ENCODE results near the gene CENPC.
"Not testable (repeated sequence)": the region's sequence is repeated elsewhere in the genome, so short reads cannot be mapped to it uniquely, and the experiment has no call there.

CENPC gene, protein sequence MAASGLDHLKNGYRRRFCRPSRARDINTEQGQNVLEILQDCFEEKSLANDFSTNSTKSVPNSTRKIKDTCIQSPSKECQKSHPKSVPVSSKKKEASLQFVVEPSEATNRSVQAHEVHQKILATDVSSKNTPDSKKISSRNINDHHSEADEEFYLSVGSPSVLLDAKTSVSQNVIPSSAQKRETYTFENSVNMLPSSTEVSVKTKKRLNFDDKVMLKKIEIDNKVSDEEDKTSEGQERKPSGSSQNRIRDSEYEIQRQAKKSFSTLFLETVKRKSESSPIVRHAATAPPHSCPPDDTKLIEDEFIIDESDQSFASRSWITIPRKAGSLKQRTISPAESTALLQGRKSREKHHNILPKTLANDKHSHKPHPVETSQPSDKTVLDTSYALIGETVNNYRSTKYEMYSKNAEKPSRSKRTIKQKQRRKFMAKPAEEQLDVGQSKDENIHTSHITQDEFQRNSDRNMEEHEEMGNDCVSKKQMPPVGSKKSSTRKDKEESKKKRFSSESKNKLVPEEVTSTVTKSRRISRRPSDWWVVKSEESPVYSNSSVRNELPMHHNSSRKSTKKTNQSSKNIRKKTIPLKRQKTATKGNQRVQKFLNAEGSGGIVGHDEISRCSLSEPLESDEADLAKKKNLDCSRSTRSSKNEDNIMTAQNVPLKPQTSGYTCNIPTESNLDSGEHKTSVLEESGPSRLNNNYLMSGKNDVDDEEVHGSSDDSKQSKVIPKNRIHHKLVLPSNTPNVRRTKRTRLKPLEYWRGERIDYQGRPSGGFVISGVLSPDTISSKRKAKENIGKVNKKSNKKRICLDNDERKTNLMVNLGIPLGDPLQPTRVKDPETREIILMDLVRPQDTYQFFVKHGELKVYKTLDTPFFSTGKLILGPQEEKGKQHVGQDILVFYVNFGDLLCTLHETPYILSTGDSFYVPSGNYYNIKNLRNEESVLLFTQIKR

DNA sequence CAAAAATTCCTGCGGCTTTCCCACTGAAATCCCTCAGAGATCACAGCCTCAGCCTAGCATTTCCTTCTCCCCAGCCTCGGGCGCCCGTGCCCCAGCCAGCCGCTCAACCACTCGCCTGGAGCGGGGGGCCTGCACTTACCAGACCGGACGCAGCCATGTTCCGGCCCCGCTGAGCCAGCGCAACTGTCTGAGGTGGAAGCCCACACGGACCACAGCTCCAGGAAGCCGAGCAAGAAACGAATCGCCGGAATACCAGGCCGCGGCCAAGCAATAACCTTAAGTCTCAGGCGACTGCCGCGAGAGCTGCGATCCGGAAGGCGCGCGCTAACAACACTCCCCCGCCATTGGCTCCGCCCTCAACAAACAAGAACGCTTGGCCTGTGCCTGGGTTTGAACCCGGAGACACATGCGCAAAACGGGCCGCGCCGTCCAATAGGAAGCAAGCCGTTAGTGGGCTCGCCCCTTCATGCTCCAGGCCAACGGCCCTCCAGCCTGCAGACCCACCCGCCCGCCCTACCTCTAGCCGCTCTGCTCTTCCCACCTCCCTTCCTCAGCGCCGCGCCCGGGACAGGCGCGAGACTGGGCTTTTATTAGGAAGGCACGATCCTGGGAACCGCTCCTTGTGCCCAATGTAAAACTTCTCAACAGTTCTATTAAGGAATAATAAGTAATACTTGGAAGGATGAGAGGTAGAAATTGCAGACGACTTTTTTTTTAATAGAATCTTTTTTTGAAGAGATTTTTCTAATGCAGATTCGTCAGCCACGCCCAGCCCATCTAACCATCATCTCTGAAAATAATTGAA, at the start of gene CENPC:
TSS of gene CENPC (minus strand) at position 305 of the 805 bp plus-strand sequence. CDS start at position 157, 148 bp downstream.
- peak; percentile 99 for DNase-seq

DNA sequence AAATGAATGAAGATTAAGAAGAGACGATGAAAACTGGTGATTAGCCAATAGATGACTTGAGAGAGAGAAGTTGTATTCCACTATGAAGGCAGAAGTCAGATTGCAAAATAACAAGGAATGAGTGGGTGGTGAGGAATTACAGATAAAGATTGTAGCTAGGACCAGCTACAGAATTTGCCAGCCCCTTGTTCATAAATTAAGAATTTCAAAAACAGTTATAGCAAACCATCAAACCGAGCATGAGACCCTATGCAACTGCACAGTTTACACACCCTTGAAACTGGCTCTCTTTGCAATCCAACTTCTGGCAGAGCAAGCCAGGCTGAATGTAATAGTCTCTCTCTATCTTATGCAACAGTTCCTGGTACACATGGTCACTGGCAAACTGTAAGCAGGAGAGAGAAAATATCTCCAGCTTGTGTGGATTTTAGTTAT, 48.5 kb upstream of the CENPC start:
- DNase-seq: no peak

DNA sequence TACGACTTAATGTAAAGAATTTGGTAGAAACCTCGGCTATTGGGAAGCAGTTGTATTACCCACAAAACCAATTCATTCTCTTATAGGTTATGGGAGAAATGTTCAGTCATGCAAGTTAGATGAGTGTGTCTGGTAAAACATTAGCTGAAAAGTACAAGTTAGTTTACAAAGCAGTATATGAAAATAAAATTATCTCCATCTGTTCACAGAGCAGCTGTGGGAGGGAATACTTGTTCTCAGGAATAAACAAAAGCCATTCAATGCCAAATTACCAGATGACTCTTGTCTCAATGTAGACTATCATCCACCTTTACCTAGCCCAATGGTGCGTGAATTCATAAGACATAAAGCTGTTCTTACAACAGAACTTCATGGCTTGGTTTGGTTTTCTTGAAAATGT, 41.9 kb upstream of the CENPC start:
- DNase-seq: no peak

DNA sequence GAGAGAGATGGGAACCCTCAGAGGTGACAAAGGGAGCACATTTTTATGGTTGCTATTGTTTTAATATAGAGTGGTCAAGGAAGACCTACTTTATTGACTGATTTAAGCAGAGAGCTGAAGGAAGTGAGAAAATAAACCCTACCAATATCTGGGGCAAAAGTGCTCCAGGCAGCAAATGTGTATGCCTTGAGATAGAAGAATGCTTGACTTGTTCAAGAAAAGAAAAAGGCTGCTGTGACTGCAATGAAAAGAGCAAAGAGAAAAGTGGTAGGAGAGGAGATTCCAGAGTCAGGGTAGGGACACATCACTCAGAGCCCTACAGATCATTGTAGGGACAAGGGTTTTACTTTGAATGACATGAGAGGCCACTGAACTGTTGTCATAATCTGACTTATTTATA, 39.2 kb upstream of the CENPC start:
- no peak for DNase-seq

DNA sequence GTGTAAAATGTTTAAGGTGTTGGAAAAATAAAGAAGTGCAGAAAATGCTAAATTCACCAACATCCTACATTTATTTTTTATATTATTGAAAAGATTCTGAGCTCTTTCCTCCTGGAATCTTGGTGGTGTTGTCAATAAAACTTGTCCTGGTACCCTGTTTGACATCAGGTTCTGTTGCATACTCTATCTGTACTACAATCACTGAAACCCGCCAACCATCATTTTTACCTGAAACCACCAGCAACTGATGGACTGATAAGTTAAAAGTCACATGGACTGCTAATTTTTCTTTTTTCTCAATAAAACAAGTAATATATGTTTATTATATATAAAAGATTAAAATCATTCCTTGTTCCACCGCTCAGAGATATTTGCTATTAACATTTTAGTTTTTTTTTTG, 36.6 kb upstream of the CENPC start:
- DNase-seq: no peak

DNA sequence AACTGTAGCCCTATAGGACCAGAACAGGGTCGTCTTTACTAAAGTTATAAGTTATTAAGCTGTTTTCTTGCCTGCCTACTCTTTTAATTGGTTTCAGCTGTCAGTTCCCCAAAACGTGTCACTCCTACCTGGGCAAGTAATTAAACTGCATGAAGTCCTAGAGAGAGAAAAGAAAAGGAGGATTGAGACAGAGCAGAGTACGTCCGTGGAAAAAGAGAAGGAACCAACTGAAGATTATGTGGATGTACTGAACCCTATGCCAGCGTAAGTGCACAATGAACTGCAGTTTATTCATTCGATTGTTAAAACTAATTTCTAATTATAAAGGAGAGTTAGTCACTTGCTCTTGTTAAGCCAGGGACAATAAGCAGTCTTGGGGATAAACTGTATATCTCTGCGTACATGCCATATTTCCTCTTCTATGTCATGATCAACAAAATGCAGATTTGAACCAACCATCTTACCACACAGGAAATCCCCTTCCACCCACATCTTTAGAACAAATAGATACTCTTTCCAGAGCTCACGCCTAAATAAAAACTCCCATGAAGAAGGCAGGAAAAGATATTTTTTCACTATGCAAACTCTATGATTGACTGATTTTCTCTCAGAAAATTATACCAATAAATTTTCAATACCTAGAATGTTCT, 36.0 kb upstream of the CENPC start:
- DNase-seq: no peak

DNA sequence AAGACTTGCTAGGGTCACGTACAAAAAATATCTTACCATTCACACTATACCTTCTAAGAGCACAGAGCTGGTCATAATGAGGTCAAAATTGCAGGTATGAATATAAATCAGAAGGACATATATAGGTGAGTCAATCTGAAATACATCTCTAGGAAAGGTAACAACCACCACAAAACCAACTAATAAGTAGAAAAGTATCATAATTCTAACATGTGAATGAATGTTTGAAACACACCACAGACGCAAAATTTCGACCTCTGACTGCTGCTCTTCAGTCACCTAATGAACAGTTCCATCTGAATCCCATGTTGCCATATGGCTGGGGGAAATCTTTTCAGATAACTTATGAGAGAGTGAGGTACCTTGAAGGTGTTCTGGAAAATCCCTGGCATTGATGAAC, 35.3 kb upstream of the CENPC start:
- DNase-seq: no peak

DNA sequence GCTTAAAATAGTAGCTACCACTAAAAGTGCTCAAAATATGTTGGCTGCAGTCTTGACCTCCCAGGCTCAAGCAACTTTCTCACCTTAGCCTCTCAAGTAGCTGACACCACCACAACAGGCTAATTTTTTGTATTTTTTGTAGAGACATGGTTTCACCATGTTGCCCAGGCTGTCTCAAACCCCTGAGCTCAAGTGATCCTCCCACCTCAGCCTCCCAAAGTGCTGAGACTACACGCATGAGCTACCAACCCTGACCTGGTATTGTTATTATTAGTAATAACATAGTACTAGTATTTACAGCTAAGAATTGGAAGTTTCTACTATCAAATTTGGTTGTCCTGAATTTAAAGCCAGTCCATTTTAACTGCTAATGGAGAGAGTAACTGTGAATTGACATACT, 31.2 kb upstream of the CENPC start:
- no peak for DNase-seq

DNA sequence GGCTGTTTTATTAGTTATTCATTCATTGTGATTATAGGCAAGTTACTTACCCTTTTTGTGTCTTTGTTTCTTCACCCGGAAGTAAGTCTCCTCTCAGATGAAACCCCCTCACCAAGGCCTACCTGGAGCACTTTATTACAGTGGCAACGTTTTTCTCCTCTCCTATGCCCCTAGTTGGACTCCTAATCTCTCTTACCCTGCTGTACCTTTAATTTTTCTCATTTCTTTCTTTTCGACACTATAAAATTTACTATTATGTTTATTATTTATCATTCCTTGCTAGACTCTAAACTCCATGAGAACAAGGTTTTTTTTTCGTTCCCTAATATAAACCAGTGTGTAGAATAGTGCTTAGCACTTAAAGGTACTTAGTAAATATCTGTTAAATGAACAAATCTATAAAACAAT, 30.8 kb upstream of the CENPC start:
- DNase-seq: no peak

DNA sequence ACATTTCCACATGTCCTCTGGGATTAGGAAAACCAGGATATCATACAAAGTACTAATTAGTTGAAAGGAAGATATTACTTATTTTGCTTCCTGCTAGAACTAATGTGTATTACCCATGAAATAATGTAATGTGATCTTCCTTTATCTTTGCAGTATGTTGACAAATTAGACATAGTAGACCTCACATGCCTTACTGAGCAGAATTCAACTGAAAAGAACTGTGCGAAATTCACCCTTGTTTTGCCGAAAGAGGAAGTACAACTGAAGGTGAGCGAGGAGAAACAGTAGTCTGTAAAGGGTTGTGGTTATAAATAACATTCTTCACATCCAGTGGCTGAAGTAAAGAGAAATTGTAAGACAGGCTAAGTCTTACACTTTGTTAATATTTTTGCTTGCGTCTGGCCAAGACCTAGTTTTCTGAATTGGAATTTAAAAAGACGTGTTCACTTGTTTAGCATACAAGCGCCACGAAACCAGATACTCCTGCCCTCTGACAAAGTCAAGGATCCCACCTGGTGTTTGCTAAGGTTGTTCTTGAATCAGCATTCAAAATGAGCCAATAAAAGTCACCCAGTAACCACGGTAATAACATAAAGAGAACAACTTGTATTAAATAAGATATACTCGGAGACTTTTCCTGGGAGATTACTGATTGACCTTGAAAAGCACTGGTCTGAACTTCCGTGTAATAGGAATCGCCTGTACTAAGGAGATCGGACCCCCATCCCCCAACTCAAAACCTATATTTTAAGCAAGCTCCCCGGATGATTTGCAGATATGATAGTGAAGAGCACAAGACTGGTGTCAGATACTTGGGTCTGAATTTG, 30.1 kb upstream of the CENPC start:
- DNase-seq: no peak

DNA sequence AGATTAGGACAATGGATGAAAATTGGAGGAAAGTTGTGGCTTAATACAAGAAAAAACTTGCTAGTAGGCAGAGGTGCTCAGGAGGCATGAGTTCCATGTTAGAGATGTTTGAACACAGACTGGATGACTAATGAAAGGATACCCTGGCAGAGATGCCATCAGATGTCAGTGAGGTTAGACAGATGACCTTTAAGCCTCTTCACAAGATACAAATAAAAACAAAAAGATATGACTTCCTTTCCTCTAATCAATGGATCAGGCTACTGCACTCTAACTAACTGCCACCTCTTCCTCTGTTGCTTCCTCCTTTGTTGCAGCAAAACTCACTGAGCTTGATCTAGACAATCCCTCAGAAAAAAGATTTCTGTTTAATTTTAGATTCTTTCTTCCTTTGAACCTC, 27.9 kb upstream of the CENPC start:
- no peak for DNase-seq

DNA sequence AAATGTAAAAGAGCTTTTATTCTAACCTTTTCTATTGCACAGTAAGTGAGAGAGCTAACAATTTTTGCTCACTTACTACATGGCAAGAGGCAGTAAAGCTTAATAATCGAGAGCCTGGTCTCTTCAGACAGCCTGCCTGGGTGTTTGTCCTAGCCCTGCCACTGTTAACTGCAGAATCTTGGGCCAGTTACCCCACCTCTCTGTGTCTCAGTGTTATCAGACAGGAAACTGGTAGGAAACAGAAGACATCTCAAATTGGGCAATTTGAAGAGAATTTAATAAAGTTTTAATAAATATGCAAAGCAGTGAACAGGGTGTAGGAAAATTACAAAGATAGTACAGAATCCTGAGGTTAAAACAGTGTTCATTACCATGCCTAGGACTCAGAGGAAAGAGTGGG, 26.7 kb upstream of the CENPC start:
- no peak for DNase-seq

DNA sequence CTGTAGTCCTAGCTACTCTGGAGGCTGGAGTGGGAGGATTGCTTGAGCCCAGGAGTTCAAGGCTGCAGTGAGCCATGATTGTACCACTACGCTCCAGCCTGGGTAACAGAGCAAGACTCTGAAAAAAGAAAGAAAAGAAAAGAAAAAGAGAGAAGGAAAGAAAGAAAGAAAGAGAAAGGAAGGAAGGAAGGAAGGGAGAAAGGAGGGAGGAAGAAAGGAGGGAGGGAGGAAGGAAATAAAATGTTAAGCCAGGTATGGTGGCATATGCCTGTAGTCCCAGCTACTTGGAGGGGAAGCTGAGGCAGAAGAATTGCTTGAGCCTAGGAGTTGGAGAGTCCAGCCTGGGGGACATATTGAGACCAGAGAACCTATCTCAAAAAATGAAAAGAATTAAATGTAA, 25.2 kb upstream of the CENPC start:
- DNase-seq: no peak

DNA sequence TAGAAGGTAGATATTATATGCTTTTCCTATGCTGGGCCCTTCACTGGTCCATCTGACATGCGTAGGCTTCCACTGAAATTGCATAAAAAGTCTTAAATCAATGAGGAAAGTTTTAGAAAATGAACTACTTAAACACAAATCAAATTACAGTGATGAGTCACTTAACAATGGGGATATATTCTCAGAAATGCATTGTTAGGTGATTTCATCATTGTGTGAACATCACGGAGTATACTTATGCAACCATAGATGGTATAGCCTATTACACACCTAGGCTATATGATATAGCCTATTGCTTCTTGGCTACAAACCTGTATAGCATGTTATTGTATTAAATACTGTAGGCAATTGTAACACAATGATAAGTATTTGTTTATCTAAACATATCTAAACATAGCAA, 23.5 kb upstream of the CENPC start:
- no peak for DNase-seq

DNA sequence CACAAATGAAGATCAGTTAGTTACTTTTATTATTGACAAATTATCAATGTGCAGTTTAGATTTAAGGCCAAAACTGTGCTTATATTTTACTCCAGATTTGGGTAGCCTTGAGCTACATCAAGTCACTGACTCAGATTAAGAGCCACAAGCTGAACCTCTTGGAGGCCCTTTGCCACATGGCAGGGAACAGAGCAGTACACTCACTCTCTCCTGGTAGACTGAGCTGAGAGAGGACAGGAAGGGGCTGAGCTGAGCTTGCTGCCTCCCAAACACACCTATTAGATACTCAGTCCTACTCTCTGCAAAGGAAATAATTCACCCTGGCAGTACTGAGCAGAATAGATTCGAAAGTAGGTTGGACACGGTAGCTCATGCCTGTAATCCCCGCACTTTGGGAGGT, 21.0 kb upstream of the CENPC start:
- DNase-seq: no peak

DNA sequence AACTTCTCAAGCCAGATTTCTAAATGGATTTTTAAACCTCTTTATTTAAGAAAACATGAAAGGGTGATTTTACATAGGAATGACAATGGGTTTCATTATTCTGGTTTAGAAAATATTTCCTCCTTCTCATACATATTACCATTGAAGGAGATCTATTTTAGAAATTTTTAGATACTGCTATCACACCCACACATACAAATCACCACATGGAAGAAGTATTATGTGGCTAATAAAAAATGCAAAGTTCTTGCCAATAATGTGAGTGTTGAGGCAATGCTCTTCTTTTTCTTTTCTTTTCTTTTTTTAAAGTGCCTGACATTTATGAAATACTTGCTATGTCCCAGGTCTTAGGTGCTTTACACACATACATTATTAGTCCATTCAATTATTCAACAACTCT, 20.0 kb upstream of the CENPC start:
- no peak for DNase-seq

DNA sequence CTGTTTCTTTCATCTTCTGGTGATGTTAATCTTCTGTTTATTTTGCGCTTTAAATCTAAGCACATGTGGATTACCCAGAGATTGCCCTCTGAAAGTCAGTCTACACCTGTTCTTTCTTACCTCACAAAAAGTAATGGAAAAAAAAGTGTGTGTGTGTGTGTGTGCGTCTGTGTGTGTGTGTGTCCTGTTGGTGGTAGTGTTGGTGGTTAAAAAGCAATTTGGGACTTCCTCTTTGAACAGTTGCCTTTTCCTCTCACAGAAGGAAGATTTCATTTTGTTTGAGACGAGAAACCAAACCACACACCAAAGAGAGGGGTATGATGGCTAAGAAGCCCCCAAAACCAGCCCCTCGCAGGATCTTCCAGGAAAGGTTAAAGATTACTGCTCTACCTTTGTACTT, 13.2 kb upstream of the CENPC start, which contains the start of gene STAP1:
TSS of gene STAP1 (plus strand) at position 235 of the 400 bp plus-strand sequence. CDS start at position 318, 83 bp downstream.
- no peak for DNase-seq

DNA sequence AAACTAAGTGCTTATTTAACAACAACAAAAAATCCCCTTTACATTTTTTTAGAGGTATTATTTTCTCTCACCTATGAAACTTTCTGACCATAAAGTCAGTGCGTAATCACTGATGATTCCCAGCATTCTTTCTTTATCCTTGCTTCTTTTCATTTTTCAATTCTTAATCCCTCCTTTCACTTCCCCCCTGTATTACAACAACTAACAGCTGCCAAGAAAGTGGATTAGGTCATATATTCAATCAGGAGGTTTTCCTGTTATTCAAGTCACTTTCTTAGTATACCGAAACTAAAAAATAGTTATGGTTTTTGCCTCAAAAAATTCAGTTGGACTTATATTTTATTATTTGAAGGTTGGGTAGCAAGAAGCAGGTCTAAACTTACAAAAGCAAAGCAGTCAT, 11.1 kb upstream of the CENPC start:
- no peak for DNase-seq

DNA sequence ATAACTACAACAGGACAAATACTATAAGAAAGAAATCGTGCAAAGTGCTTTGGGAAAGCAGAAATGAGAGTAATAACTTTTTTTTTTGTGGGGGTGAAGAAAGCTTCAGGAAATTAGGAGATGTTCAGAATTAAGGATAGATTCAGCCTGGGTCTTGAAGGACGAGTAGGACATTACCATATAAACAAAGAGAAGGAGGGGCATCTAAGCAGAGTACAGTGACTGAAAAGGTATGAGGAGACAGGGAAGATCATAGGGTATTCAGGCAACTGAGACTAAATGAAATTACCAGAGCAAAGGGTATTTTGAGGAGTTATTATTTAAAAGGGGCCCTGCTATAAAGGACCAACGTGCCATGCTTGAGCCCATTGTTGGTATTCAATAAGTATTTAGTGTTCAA, 10.1 kb upstream of the CENPC start:
- DNase-seq: no peak

DNA sequence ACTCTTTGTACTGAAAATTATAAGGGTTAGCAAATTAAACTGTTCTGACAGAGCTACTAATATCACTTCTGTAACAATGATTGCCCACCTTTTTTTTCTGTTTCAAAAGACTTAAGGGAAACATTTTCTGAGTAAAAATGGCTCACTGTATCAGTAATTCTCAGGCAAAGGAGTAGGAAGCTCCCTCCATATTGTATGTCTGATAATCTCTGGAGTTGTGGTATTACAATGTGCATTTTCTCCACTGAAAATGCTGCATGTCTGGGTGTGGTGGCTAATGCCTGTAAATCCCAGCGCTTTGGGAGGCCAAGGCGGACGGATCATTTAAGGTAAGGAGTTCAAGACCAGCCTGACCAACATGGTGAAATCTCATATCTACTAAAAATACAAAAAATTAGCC, 8.8 kb upstream of the CENPC start:
- no peak for DNase-seq

DNA sequence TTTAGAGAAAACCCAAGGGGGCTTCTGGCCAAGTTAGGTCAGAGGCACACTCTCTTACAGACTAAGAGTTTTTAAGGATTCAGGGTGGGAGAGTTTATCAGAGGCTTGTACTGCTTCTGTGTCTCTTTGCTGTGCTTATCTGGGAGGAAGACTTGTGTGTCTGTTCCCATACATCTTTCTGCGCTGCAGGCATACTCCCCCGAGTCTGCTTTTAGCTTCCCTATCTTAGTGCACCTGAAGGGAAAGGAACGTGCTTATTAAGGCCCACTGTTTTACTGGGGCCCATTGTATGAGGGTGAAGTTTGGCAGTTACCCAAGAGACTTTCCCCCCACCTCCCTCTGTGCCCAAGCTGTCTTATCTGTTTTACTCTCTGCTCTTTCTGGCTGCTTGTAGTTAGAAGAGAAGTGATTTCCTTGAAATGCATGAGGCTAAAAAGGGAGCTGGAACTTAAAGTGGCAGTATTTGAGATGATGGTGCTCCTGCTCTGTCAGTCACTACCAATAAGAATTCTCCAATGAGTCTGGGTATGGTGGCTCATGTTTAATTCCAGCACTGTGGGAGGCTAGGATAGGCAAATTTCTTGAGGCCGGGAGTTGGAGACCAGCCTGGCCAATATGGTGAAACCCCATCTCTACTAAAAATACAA, 7.0 kb upstream of the CENPC start:
- DNase-seq: not testable (repeated sequence)
